ENCODE data around the gene UNC50. TPM values are rescaled to one million over a fixed set of nuclear protein-coding genes. Genes with fewer than 3 reads are reported as not detected.

Gene UNC50
- total RNA-seq, 4 donors from 2014 or later = 12.0 to 57.9 (median 33.9) TPM

- intact Hi-C loops (cut with DNase I; ENCODE audit: low total_unique reads) = no loop called here
- no peaks in the 10 kb centered on the region for H3K4me1 ChIP-seq
- TF ChIP-seq CTCF (IDR thresholded peaks at IDR 0.05) = no peak
- TF ChIP-seq POLR2A (IDR thresholded peaks at IDR 0.05) = no peak
- no peak for DNase-seq
- no peak overlapping the region for H3K27ac ChIP-seq
- no peaks in the 10 kb centered on the region for H3K36me3 ChIP-seq
- H3K4me3 ChIP-seq = no peak overlapping the region
- no peaks in the 10 kb centered on the region for H3K9me3 ChIP-seq
- no peaks in the 10 kb centered on the region for H3K27me3 ChIP-seq
Observed at GRCh38 chr2:98583276-98583675, 25.1 kb upstream of the UNC50 start.

- Histone ChIP-seq H3K36me3 (no peaks in the 10 kb centered on the region), H3K4me3 (no peak overlapping the region), H3K9me3 (no peaks in the 10 kb centered on the region), H3K4me1 (no peaks in the 10 kb centered on the region), H3K27ac (no peak overlapping the region), H3K27me3 (no peaks in the 10 kb centered on the region)
- no peak for DNase-seq
- TF ChIP-seq CTCF (IDR thresholded peaks at IDR 0.05) (no peak), POLR2A (IDR thresholded peaks at IDR 0.05) (no peak)
- intact Hi-C loops (cut with DNase I; ENCODE audit: low total_unique reads) = no loop called here
Observed at GRCh38 chr2:98583816-98584618, 24.4 kb upstream of the UNC50 start.

GRCh38 chr2:98585386-98585785, 23.0 kb upstream of the UNC50 start:
- H3K9me3 ChIP-seq = no peaks in the 10 kb centered on the region
- H3K4me1 ChIP-seq = no peaks in the 10 kb centered on the region
- H3K27me3 ChIP-seq = no peaks in the 10 kb centered on the region
- no peak overlapping the region for H3K27ac ChIP-seq
- TF ChIP-seq POLR2A (IDR thresholded peaks at IDR 0.05) (no peak), CTCF (IDR thresholded peaks at IDR 0.05) (no peak)
- no peak for DNase-seq
- H3K36me3 ChIP-seq = no peaks in the 10 kb centered on the region
- intact Hi-C loops (cut with DNase I; ENCODE audit: low total_unique reads) = no loop called here
- no peak overlapping the region for H3K4me3 ChIP-seq

- H3K27me3 ChIP-seq = no peaks in the 10 kb centered on the region
- no peaks in the 10 kb centered on the region for H3K9me3 ChIP-seq
- no peak for TF ChIP-seq CTCF (IDR thresholded peaks at IDR 0.05)
- TF ChIP-seq POLR2A (IDR thresholded peaks at IDR 0.05) = no peak
- DNase-seq = no peak
- H3K4me3 ChIP-seq = no peak overlapping the region
- no peaks in the 10 kb centered on the region for H3K36me3 ChIP-seq
- H3K4me1 ChIP-seq = no peaks in the 10 kb centered on the region
- intact Hi-C loops (cut with DNase I; ENCODE audit: low total_unique reads) = no loop called here
- H3K27ac ChIP-seq = no peak overlapping the region
Observed at GRCh38 chr2:98586551-98587140, 21.7 kb upstream of the UNC50 start.

GRCh38 chr2:98588880-98589431, 19.4 kb upstream of the UNC50 start:
- no peak overlapping the region for H3K4me3 ChIP-seq
- H3K9me3 ChIP-seq = no peaks in the 10 kb centered on the region
- H3K27me3 ChIP-seq = no peaks in the 10 kb centered on the region
- H3K27ac ChIP-seq = no peak overlapping the region
- no peaks in the 10 kb centered on the region for H3K36me3 ChIP-seq
- no peak for TF ChIP-seq CTCF (IDR thresholded peaks at IDR 0.05)
- TF ChIP-seq POLR2A (IDR thresholded peaks at IDR 0.05) = no peak
- H3K4me1 ChIP-seq = no peaks in the 10 kb centered on the region
- intact Hi-C loops (cut with DNase I; ENCODE audit: low total_unique reads) = no loop called here
- no peak for DNase-seq
